Calu3 (cell line): Measurements from ENCODE around the gene TCIRG1. TPM values are rescaled to one million over a fixed set of nuclear protein-coding genes. Genes with fewer than 3 reads are reported as not detected.

Source experiments
- BruUV-seq: library from RNA; stranded (reverse); fragments of 400-500 nt; replicated peaks from 2 replicates; lab custom pipeline; 2021; lab: Mats Ljungman, UMichigan
- CTCF ChIA-PET: fragments of 300-600 bp; sonication (Branson Sonifier 250); formaldehyde crosslinking; loops from one replicate; lab custom pipeline; 2022; ENCODE audit warnings: antibody characterized with exemption; lab: Charles Lee
- DNase-seq: peaks from one replicate; pipeline ENCODE4 v3.0.0; 2022
- H3K27ac Mint-ChIP-seq: one replicate; pipeline ENCODE4 v1.8.0; 2022; ENCODE audit warnings: mixed read lengths; ENCODE audit not compliant: unreplicated experiment
- H3K27me3 Mint-ChIP-seq: one replicate; pipeline ENCODE4 v1.8.0; 2022; ENCODE audit warnings: mixed read lengths; ENCODE audit not compliant: unreplicated experiment
- H3K36me3 Mint-ChIP-seq: one replicate; pipeline ENCODE4 v1.8.0; 2022; ENCODE audit warnings: mild to moderate bottlenecking, moderate library complexity, mixed read lengths; ENCODE audit not compliant: insufficient read depth, unreplicated experiment
- H3K4me1 Mint-ChIP-seq: one replicate; pipeline ENCODE4 v1.8.0; 2022; ENCODE audit warnings: mild to moderate bottlenecking, low read depth, mixed read lengths; ENCODE audit not compliant: unreplicated experiment
- H3K4me3 Mint-ChIP-seq: one replicate; pipeline ENCODE4 v1.8.0; 2022; ENCODE audit warnings: mild to moderate bottlenecking, low read depth, moderate library complexity, mixed read lengths; ENCODE audit not compliant: unreplicated experiment
- H3K9me3 Mint-ChIP-seq: one replicate; pipeline ENCODE4 v1.8.0; 2022; ENCODE audit warnings: low read depth, mixed read lengths; ENCODE audit not compliant: unreplicated experiment
- CTCF ChIP-seq: fragments of 200-600 bp; IDR thresholded peaks from one replicate; pipeline ENCODE4 v1.8.0; 2022; ENCODE audit warnings: antibody characterized with exemption; ENCODE audit not compliant: unreplicated experiment
- intact Hi-C: fragments of 100-400 bp; cut with micrococcal nuclease; formaldehyde crosslinking; loops from one replicate; pipeline ENCODE4 v1.10.0; 2022; ENCODE audit not compliant: unreplicated experiment
- total RNA-seq: library from RNA; stranded (reverse); gene quantifications from 2 replicates; pipeline ENCODE4 v1.2.3, GENCODE V29; 2022

Gene TCIRG1
- total RNA-seq, 1 experiment from 2014 or later: 49.7 TPM

- H3K4me1 Mint-ChIP-seq: peaks cover 20% of the 10 kb centered on the region
- CTCF ChIA-PET: interaction anchor here (0.6 kb wide), 1 partner anchor 181 kb away, joined by 3 read pairs; no protein-coding TSS in a partner anchor
- H3K27ac Mint-ChIP-seq: peak within 1 kb of the TSS; percentile 20
- H3K4me3 Mint-ChIP-seq: peak within 1 kb of the TSS; percentile 77
- H3K27me3 Mint-ChIP-seq: no peaks in the 10 kb centered on the region
- intact Hi-C loops: no loop called here
- H3K9me3 Mint-ChIP-seq: no peaks in the 10 kb centered on the region
- H3K36me3 Mint-ChIP-seq: peaks cover 37% of the 10 kb centered on the region
- no peak for TF ChIP-seq CTCF
- BruUV-seq: no TSS peak
- peak; percentile 93 for DNase-seq
Observed at GRCh38 chr11:68003846-68004550, 34.8 kb upstream of the TCIRG1 start, which contains the start of gene UNC93B1. TSS of gene UNC93B1 (minus strand) at chr11:68004097. CDS start at chr11:68004043, 54 bp downstream.

- peak overlapping the region; percentile 20 for H3K27ac Mint-ChIP-seq
- H3K36me3 Mint-ChIP-seq: peaks cover 45% of the 10 kb centered on the region
- no peak for DNase-seq
- no peak for TF ChIP-seq CTCF
- no TSS peak for BruUV-seq
- H3K27me3 Mint-ChIP-seq: no peaks in the 10 kb centered on the region
- peaks cover 28% of the 10 kb centered on the region for H3K4me1 Mint-ChIP-seq
- H3K4me3 Mint-ChIP-seq: peak overlapping the region; percentile 77
- H3K9me3 Mint-ChIP-seq: no peaks in the 10 kb centered on the region
- CTCF ChIA-PET: no interaction called here
- intact Hi-C loops: no loop called here
Observed at GRCh38 chr11:68004551-68005335, 34.1 kb upstream of the TCIRG1 start.

- no TSS peak for BruUV-seq
- Mint-ChIP-seq H3K27ac (no peak overlapping the region), H3K4me1 (peaks cover 47% of the 10 kb centered on the region), H3K27me3 (no peaks in the 10 kb centered on the region), H3K4me3 (no peak overlapping the region), H3K9me3 (no peaks in the 10 kb centered on the region), H3K36me3 (peaks cover 64% of the 10 kb centered on the region)
- no peak for DNase-seq
- intact Hi-C loops: no loop called here
- CTCF ChIA-PET: no interaction called here
- no peak for TF ChIP-seq CTCF
Observed at GRCh38 chr11:68006606-68007166, 32.1 kb upstream of the TCIRG1 start.

GRCh38 chr11:68007498-68008380 is 31.1 kb upstream of the TCIRG1 start:
- peaks cover 67% of the 10 kb centered on the region for H3K36me3 Mint-ChIP-seq

More at GRCh38 chr11:68007498-68008380, 31.1 kb upstream of the TCIRG1 start:
- Mint-ChIP-seq H3K27ac (no peak overlapping the region), H3K4me1 (peaks cover 56% of the 10 kb centered on the region), H3K9me3 (no peaks in the 10 kb centered on the region), H3K27me3 (no peaks in the 10 kb centered on the region), H3K4me3 (no peak overlapping the region)
- intact Hi-C loops: no loop called here
- CTCF ChIA-PET: interaction anchor here (1.0 kb wide), 1 partner anchor 99 kb away, joined by 3 read pairs; no protein-coding TSS in a partner anchor
- BruUV-seq: no TSS peak
- no peak for DNase-seq
- no peak for TF ChIP-seq CTCF
